ENCODE data around the gene ALG6.

The ALG6 gene

DNA sequence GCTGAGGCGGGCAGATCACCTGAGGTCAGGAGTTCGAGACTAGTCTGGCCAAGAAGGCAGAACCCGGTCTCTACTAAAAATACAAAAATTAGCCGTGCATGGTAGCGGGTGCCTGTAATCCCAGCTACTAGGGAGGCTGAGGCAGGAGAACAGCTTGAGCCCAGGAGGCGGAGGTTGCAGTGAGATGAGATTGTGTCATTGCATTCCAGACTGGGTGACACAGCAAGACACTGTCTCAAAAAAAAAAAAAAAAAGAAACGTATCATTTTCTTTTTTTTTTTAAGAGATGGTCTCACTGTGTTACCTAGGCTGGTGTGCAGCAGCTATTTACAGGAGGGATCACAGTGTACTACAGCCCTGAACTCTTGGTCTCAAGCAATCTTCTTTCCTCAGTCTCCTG, 108.3 kb downstream of the ALG6 start:
- Histone ChIP-seq H4K91ac (ENCODE audit: low read depth, low read length) (no peak overlapping the region), H4K8ac (ENCODE audit: low read depth, low read length) (no peak overlapping the region), H3K23ac (ENCODE audit: low read length) (no peak overlapping the region), H3K4ac (ENCODE audit: low read depth, low read length) (no peak overlapping the region), H3K27ac (ENCODE audit: low read depth, low read length) (no peak overlapping the region), H3K18ac (ENCODE audit: low read length) (no peak overlapping the region), H3K9ac (ENCODE audit: low read length) (no peak overlapping the region), H2AFZ (ENCODE audit: insufficient read depth, low read length, poor library complexity) (no peak overlapping the region), H3K79me2 (ENCODE audit: control insufficient read depth, insufficient read depth, low read length, poor library complexity) (no peaks in the 10 kb centered on the region), H3K4me2 (ENCODE audit: low read length) (no peak overlapping the region), H3K4me1 (ENCODE audit: control insufficient read depth in 1 of 2, insufficient read depth in 2 of 2, low read length in 2 of 2) (no peaks in the 10 kb centered on the region), H3K27me3 (ENCODE audit: insufficient read depth, low read length) (no peaks in the 10 kb centered on the region), H3K4me3 (ENCODE audit: low read depth, low read length) (no peak overlapping the region), H3K9me3 (ENCODE audit: insufficient read depth, low read depth, low read length) (peaks cover 2% of the 10 kb centered on the region), H3K14ac (ENCODE audit: low read length) (no peak overlapping the region), H2BK12ac (ENCODE audit: low read length) (no peak overlapping the region), H3K36me3 (ENCODE audit: control insufficient read depth in 1 of 2, insufficient read depth in 2 of 2, low read length in 2 of 2) (peaks cover 0 to 2% of the 10 kb centered on the region in 2 experiments), H2BK120ac (ENCODE audit: insufficient read depth, low read length, poor library complexity) (no peak overlapping the region), H2BK5ac (ENCODE audit: low read depth, low read length, poor library complexity) (no peak overlapping the region), H4K12ac (ENCODE audit: low read depth, low read length) (no peak overlapping the region), H2AK5ac (ENCODE audit: low read length) (no peak overlapping the region), H3K79me1 (ENCODE audit: low read length) (no peaks in the 10 kb centered on the region)
- DNase-seq = peak in 1 of 2 donors; percentile 38
- no CpG with 5 or more reads among the region's 7 CpGs for WGBS (ENCODE audit: extremely low coverage, insufficient coverage, insufficient read length)

DNA sequence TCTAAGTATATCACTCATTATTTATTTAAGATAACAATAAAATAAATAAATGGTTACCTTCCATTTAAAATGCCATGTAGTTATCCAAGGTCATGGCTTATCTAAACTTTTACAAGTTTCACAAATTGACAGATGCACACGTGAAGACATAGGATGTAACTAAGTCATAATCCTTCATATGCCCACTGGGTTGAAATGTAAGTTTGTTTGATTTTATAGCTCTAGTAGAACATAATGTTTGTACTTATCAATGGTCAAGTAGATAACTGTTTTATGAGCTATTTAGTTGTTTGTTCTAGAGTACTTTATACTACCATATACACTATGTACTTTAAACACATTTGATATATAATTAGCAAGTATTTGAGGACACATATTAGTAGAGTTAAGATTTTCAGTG, 112.6 kb downstream of the ALG6 start:
- H3K18ac ChIP-seq (ENCODE audit: low read length) = no peak overlapping the region
- no peak overlapping the region for H3K14ac ChIP-seq (ENCODE audit: low read length)
- no peak overlapping the region for H4K12ac ChIP-seq (ENCODE audit: low read depth, low read length)
- no peak overlapping the region for H3K4ac ChIP-seq (ENCODE audit: low read depth, low read length)
- H2AFZ ChIP-seq (ENCODE audit: insufficient read depth, low read length, poor library complexity) = no peak overlapping the region
- no peaks in the 10 kb centered on the region for H3K27me3 ChIP-seq (ENCODE audit: insufficient read depth, low read length)
- no peak for DNase-seq
- no peak overlapping the region for H2BK120ac ChIP-seq (ENCODE audit: insufficient read depth, low read length, poor library complexity)
- no peak overlapping the region for H3K9ac ChIP-seq (ENCODE audit: low read length)
- no peaks in the 10 kb centered on the region for H3K36me3 ChIP-seq (ENCODE audit: control insufficient read depth in 1 of 2, insufficient read depth in 2 of 2, low read length in 2 of 2)
- no peak overlapping the region for H2AK5ac ChIP-seq (ENCODE audit: low read length)
- no peak overlapping the region for H4K8ac ChIP-seq (ENCODE audit: low read depth, low read length)
- H3K4me2 ChIP-seq (ENCODE audit: low read length) = no peak overlapping the region
- no peak overlapping the region for H3K23ac ChIP-seq (ENCODE audit: low read length)
- WGBS (ENCODE audit: extremely low coverage, insufficient coverage, insufficient read length) = no CpG with 5 or more reads among the region's 1 CpG
- H3K79me2 ChIP-seq (ENCODE audit: control insufficient read depth, insufficient read depth, low read length, poor library complexity) = no peaks in the 10 kb centered on the region
- no peaks in the 10 kb centered on the region for H3K9me3 ChIP-seq (ENCODE audit: insufficient read depth, low read depth, low read length)
- H4K91ac ChIP-seq (ENCODE audit: low read depth, low read length) = no peak overlapping the region
- no peak overlapping the region for H3K4me3 ChIP-seq (ENCODE audit: low read depth, low read length)
- H2BK12ac ChIP-seq (ENCODE audit: low read length) = no peak overlapping the region
- no peaks in the 10 kb centered on the region for H3K4me1 ChIP-seq (ENCODE audit: control insufficient read depth in 1 of 2, insufficient read depth in 2 of 2, low read length in 2 of 2)
- H3K27ac ChIP-seq (ENCODE audit: low read depth, low read length) = no peak overlapping the region
- no peaks in the 10 kb centered on the region for H3K79me1 ChIP-seq (ENCODE audit: low read length)
- H2BK5ac ChIP-seq (ENCODE audit: low read depth, low read length, poor library complexity) = no peak overlapping the region

DNA sequence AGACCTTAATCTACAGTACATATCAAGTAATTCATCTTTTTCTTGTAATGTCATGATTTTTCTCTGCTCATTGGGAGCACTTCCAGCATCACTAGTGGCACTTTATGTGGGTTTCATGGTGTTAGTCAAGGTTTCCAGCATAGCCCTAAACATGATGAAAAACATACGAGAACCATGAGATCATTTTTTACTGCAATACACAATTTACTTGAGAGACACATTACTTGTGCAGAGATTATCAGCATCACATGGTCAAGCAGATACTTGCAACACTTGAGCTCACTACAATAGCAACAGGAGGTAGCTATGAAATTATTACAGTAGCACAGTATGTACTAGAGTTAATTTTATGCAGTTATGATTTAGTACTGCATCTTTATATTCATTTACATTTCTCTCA, 119.2 kb downstream of the ALG6 start:
- Histone ChIP-seq H2BK12ac (ENCODE audit: low read length) (no peak overlapping the region), H4K8ac (ENCODE audit: low read depth, low read length) (no peak overlapping the region), H2AK5ac (ENCODE audit: low read length) (no peak overlapping the region), H3K23ac (ENCODE audit: low read length) (no peak overlapping the region), H3K4me2 (ENCODE audit: low read length) (no peak overlapping the region), H3K18ac (ENCODE audit: low read length) (no peak overlapping the region), H3K4ac (ENCODE audit: low read depth, low read length) (no peak overlapping the region), H3K9ac (ENCODE audit: low read length) (no peak overlapping the region), H3K27ac (ENCODE audit: low read depth, low read length) (no peak overlapping the region), H3K27me3 (ENCODE audit: insufficient read depth, low read length) (no peaks in the 10 kb centered on the region), H3K79me1 (ENCODE audit: low read length) (no peaks in the 10 kb centered on the region), H3K14ac (ENCODE audit: low read length) (no peak overlapping the region), H3K36me3 (ENCODE audit: control insufficient read depth in 1 of 2, insufficient read depth in 2 of 2, low read length in 2 of 2) (no peaks in the 10 kb centered on the region), H3K79me2 (ENCODE audit: control insufficient read depth, insufficient read depth, low read length, poor library complexity) (no peaks in the 10 kb centered on the region), H4K12ac (ENCODE audit: low read depth, low read length) (no peak overlapping the region), H2AFZ (ENCODE audit: insufficient read depth, low read length, poor library complexity) (no peak overlapping the region), H2BK5ac (ENCODE audit: low read depth, low read length, poor library complexity) (no peak overlapping the region), H3K4me3 (ENCODE audit: low read depth, low read length) (no peak overlapping the region), H2BK120ac (ENCODE audit: insufficient read depth, low read length, poor library complexity) (no peak overlapping the region), H3K9me3 (ENCODE audit: insufficient read depth, low read depth, low read length) (no peaks in the 10 kb centered on the region), H3K4me1 (ENCODE audit: control insufficient read depth in 1 of 2, insufficient read depth in 2 of 2, low read length in 2 of 2) (no peaks in the 10 kb centered on the region), H4K91ac (ENCODE audit: low read depth, low read length) (no peak overlapping the region)
- DNase-seq = no peak
- no CpG with 5 or more reads among the region's 1 CpG for WGBS (ENCODE audit: extremely low coverage, insufficient coverage, insufficient read length)

DNA sequence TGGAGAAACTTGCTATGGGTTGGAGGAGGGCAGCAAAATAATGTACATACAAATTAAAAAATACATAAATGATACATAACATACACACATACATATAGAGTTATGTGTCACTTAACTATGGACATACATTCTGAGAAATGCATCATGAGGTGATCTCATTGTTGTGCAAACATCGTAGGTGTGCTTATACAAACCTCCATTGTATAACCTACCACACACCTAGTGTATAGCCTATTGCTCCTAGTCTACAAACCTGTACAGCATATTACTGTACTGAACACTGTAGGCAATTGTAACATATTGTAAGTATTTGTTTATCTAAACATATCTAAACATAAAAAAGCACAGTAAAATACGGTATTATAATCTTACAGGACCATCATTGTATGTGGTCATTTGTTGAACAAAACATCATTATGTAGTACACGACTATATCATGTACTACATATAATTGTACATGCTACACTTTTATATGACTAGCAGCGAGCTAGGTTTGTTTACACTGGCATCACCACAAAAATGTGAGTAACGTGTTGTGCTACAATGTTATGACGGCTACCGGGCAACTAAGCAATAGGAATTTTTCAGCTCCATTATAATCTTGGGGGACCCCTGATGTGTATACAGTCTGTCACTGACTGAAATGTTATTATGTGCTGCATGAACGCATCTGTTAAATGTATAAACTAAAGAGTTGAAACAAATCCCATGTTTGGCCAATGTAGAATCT, 120.1 kb downstream of the ALG6 start:
- H2AFZ ChIP-seq (ENCODE audit: insufficient read depth, low read length, poor library complexity) = no peak overlapping the region
- no peak overlapping the region for H3K27ac ChIP-seq (ENCODE audit: low read depth, low read length)
- no peak overlapping the region for H4K91ac ChIP-seq (ENCODE audit: low read depth, low read length)
- no CpG with 5 or more reads among the region's 8 CpGs for WGBS (ENCODE audit: extremely low coverage, insufficient coverage, insufficient read length)
- H3K23ac ChIP-seq (ENCODE audit: low read length) = no peak overlapping the region
- no peak overlapping the region for H4K8ac ChIP-seq (ENCODE audit: low read depth, low read length)
- no peak overlapping the region for H3K4ac ChIP-seq (ENCODE audit: low read depth, low read length)
- H2AK5ac ChIP-seq (ENCODE audit: low read length) = no peak overlapping the region
- H3K4me1 ChIP-seq (ENCODE audit: control insufficient read depth in 1 of 2, insufficient read depth in 2 of 2, low read length in 2 of 2) = no peaks in the 10 kb centered on the region
- no peak overlapping the region for H3K9ac ChIP-seq (ENCODE audit: low read length)
- H3K14ac ChIP-seq (ENCODE audit: low read length) = no peak overlapping the region
- DNase-seq = no peak
- no peaks in the 10 kb centered on the region for H3K27me3 ChIP-seq (ENCODE audit: insufficient read depth, low read length)
- no peak overlapping the region for H3K4me3 ChIP-seq (ENCODE audit: low read depth, low read length)
- H3K79me2 ChIP-seq (ENCODE audit: control insufficient read depth, insufficient read depth, low read length, poor library complexity) = no peaks in the 10 kb centered on the region
- no peaks in the 10 kb centered on the region for H3K36me3 ChIP-seq (ENCODE audit: control insufficient read depth in 1 of 2, insufficient read depth in 2 of 2, low read length in 2 of 2)
- H3K9me3 ChIP-seq (ENCODE audit: insufficient read depth, low read depth, low read length) = no peaks in the 10 kb centered on the region
- H2BK5ac ChIP-seq (ENCODE audit: low read depth, low read length, poor library complexity) = no peak overlapping the region
- no peak overlapping the region for H2BK12ac ChIP-seq (ENCODE audit: low read length)
- H3K4me2 ChIP-seq (ENCODE audit: low read length) = no peak overlapping the region
- no peak overlapping the region for H3K18ac ChIP-seq (ENCODE audit: low read length)
- H3K79me1 ChIP-seq (ENCODE audit: low read length) = no peaks in the 10 kb centered on the region
- no peak overlapping the region for H2BK120ac ChIP-seq (ENCODE audit: insufficient read depth, low read length, poor library complexity)
- no peak overlapping the region for H4K12ac ChIP-seq (ENCODE audit: low read depth, low read length)

Data from trophoblast cell (in vitro differentiated cells and primary cell).